Stimulated activated CD8-positive, alpha-beta memory T cell treated with anti-CD3 and anti-CD28 coated beads, Interleukin-7, amount 100 ng/mL, for 1 hour (primary cell): ENCODE data around the gene PIR.

Experiments
- DNase-seq, 2 donors: peaks; one replicate each; pipeline ENCODE4 v3.0.0-alpha.2; 2020; ENCODE audit warnings: low read depth in 2 of 2

The PIR gene

GRCh38 chrX:15493118-15493962, at the start of gene PIR:
Gene PIR, minus strand, starts transcription at chrX:15493333. Its CDS starts 2,076 bp downstream, at chrX:15491257.
- DNase-seq, result peak; percentile 8 to 9

DNA sequence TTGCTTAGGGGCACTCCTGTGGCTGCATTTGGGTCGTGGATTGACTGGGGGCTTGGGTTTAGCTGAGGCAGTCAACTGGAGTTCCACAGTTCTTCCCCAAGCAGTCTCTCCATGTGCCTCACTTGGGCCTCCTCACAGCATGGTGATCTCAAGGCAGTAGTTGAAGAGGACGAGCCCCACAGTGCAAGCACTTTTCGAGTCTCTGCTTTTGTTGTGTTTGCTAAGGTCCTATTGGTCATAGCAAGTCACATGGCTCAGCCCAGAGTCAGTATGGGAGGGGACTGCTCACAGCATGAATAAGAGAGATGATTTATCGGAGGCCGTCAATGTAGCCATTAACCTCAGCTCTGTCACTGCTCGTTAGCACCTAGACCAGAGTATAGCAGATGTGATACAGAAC, 37.2 kb upstream of the PIR start:
- no peak for DNase-seq

- DNase-seq, result no peak
Measured at GRCh38 chrX:15529165-15529564, 36.0 kb upstream of the PIR start.

DNA sequence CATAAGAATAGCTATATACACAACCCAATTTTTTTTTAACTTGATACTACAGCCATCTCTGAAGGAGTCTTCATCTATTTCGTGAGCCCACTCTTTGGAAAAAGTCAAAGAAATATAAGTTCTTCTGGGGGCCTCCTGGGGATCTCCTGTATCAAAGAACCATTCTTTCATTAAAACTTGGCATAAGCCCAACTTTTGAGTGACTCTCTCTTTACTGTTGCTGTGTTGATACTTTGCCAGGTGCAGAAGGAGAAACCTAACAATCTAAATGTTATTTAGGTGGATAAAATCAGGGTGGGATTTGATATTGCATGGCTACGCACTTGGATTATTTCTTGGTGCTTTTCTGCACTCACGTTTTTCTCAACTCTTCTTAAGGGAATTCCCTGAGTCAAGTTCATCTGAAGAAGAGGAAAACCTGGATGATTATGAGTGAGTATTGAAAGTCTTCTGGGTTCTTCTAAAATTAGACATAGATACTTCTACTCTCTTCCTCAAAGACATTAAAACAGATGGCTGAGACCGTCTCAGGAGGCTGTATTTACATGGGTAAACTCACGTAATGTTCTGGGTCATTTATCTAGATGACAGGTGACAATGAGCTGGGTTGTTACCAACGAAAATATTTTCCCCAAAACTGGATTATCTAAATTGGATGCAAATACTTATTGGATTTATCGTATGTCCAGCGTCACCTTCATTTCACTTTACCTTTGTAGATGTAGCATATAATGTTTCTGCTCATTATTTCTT, 32.7 kb upstream of the PIR start:
- DNase-seq, result no peak

- no peak for DNase-seq
Measured at GRCh38 chrX:15524417-15524816, 31.3 kb upstream of the PIR start.

- no peak for DNase-seq
Measured at GRCh38 chrX:15523088-15523487, 30.0 kb upstream of the PIR start.

- DNase-seq, result no peak
Measured at GRCh38 chrX:15522464-15522863, 29.3 kb upstream of the PIR start.

DNA sequence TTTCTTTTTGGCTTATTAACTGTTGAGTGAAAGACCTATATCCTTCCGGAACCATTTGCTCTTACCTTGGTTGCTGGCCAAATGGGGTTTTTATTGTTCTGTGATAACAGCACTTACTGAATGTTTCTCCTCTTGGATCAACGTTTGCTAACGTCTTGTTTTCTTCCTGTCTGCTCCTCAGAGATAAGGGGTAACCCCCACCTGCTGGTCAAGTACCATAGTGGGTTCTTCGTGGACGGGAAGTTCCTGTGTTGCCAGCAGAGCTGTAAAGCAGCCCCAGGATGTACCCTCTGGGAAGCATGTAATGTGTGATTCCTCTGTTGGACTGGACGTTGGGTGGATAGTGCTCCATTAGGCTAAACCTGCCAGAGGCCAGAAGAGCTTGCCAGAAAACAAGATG, 22.8 kb upstream of the PIR start:
- no peak for DNase-seq

DNA sequence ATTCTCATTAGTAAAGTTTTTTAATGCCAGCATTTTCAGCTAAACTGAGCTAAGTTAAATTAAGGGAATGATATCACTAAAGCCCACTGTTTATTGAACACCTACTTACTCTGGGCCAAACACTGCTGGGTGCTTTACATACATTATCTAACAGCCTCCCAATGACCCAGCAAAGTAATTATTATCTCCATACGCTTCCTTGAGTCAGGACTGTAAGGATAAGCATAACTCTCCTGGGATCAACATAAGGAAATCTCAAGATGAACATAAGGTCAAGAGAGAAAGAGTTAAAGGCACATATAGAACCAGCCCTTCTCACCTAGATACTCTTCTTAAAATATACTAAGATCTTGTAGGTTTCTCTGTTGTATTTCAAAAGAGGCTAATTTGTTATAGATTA, 21.1 kb upstream of the PIR start:
- DNase-seq, result no peak

DNA sequence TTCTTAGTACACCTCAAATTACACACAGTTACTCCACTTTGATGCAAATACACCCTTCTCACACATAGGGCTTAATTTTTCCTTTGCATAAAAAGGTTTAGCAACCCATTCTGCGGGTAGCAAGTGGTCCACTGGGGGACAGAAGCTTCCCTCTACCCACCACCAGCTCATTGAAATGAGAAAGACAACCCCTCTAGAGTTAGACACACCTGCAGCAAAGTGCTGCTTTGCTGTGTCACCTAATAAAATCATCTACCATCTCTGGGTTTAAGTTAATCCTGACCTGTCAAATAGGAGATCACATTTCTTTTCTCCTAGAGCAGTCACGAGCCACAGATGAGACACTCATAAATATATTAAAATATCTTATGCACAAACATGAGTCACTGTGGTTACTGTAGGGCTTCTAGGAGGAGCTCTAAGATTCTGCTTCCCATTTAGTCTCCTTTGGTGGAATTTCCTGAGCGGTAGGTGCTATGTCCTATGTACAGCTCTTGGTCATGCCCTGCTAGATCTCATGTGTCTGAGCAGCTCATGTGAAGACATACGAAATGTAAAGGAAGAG, 19.4 kb upstream of the PIR start:
- no peak for DNase-seq

DNA sequence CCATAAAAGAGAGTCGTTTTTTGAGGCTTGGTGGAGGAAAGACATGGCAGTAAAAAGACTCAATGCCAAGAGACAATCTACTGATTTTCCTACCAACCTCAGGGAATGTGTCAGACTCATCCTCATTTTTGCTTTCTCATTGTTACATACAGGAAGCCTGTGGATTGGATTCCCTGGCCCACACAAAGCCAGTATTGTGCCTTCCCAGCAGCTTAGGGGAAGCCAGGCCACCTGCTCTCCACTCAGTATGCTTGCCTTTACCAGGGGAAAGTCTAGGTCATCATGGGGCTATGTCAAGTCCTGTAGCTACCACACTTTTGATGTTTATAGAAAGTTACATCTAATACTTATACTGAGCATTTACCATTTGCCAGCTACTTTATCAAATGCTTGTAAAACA, 18.4 kb upstream of the PIR start:
- DNase-seq, result no peak

DNA sequence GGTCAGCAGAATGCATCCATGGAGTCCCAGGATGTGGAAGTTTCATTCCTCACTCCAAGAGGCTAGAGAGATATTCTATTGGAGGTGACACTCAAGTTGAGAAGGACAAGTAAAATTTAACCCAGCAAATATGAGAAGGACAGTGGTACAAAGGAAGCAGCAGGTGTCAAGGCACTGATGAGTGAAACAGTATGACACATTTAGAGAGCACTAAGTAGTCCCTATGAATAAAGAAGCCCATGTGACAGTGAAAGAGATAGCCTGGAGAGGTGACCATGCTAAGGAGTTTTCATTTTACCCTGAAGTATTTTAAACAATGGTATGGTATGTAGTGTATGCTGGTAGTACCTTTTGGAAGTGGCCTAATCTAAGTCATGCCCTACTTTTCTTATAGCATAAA, 16.7 kb upstream of the PIR start:
- DNase-seq, result no peak

DNA sequence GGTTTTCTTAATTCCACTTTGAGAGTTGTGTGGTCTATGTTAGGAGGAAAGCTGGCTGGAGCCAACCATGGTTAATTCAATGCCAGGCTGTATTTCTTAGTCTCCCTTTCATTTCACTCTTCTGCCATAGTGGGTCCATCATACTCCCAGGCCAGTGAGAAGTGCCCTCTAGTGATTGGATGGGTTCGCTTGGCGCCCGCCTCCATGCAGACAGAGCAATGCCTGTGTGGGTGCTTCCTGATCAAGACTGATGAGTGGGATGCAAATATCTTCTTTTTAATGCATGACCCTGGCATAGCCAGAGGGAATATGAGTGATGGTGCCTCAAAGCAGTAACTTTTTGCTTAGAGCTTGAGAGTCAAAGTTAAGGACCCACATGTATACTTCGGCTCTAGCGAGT, 13.9 kb upstream of the PIR start:
- DNase-seq, result no peak

DNA sequence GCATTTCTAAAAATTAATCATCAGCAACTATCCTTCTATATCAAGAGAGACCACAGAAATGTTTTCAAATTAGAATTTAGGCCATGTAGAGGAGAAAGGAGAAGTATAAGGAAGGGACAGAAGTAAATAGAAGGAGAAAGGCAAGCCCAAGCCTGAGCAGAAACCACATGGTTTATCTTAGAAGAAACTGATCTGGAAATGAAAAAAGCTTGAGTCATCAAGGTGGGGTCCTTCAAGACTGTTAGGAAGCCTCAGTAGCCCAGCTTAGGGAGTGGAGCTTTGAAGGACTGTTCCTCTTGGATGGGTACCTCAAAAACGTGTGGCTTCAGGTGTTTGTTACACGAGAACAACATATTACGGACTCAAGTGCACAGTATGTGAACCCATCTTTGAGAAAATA, 12.0 kb upstream of the PIR start:
- DNase-seq, result no peak

DNA sequence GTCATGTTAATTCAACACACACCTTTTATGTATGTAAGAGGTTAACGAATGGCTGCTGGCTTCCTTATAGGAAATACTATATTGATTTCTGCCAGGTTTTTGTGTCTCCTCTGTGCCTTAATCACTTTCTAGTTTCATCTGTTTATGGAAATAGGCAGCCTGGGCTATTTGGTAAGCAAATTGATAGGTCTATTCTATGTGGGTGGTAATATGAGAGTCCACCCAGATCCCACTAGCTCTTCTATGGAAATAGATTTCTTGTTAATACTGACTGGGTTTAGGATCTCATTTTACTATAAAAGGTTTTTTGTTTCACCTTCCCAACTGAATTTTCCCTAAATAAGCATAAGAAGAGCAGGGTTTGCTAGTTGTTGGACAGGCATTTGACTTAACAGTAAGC, 11.5 kb upstream of the PIR start:
- no peak for DNase-seq

- no peak for DNase-seq
Measured at GRCh38 chrX:15501506-15501905, 8.4 kb upstream of the PIR start.

DNA sequence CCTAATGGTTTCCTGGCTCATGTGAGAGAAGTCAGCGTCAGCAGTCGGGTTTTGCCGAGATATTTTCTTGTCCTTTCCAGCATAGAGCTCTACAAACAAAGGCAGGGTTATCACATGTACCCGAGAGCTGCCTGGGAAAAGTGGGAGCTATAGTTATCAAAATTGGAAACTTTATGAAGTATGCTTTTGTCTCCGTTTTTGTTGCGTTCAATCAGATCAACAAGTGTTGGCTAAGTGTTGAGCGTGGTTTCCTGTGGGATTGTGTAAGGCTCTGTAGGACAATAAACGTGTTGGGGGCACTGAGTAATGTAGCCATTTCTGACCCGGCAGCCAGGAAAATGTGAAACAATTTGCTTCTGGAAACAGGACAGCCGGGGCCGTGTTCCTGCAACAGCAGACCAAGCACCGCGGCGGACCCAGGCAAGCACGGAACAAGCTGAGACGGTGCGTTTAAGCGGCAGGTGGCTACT, 7.4 kb upstream of the PIR start, which contains the start of gene BMX:
BMX (plus strand) TSS at position 311 of the 470 bp plus-strand sequence. CDS start 7,547 bp downstream, outside the sequence.
- no peak for DNase-seq

- DNase-seq, result no peak
Measured at GRCh38 chrX:15499976-15500375, 6.8 kb upstream of the PIR start.

DNA sequence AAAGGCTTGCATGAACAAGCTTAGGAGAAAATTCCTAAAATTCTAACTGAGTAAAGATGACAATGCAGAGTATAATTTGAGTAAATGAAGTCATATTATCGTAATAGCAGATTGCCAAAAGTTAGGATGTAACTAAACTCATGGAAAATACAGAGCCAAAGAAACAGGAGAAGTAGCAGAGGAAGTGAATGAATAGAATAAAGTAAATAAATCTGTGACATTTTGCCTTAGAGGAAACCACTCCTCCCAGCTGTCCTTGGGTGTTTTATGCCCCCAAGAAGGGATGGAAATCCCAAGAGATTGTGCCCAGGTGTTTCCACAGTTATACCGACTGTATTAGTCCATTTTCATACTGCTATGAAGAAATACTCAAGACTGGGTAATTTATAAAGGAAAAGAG, 5.6 kb upstream of the PIR start:
- DNase-seq, result no peak

- peak in 1 of 2 donors; percentile 9 for DNase-seq
Measured at GRCh38 chrX:15497865-15498264, 4.7 kb upstream of the PIR start.

- no peak for DNase-seq
Measured at GRCh38 chrX:15496824-15497223, 3.7 kb upstream of the PIR start.

- no peak for DNase-seq
Measured at GRCh38 chrX:15495801-15496200, 2.7 kb upstream of the PIR start.

DNA sequence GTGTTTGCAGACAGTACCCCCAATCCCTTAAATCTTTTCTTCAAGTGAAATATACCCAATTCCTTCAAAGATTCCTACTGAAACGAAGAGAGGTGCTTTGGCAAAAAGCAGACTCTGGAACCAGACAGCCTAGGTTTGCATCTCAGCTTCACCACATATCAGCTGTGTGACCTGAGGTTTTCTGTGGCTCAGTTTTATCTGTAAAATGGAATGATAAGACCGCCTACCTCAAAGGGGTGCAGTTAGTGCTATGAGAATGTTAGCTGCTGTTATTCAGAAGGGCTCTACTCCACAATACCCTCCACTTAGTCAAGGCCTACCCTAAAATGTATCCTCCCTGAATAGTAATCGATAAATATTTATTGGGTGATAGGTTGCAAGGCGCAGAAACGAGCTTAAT, 664 bp downstream of the PIR start:
- DNase-seq, result no peak
